Progenitor cell of endocrine pancreas (in vitro differentiated cells): ENCODE measurements around the gene PINLYP. TPM values are rescaled to one million over a fixed set of nuclear protein-coding genes. Genes with fewer than 3 reads are reported as not detected.

Experiments used
- DNase-seq: peaks from one replicate; pipeline ENCODE4 v3.0.0; 2021; ENCODE audit warnings: low spot score; ENCODE audit not compliant: unreplicated experiment
- H3K27ac Mint-ChIP-seq: 2 replicates; pipeline ENCODE4 v1.8.0; 2021; ENCODE audit warnings: mild to moderate bottlenecking, moderate library complexity, mixed read lengths
- H3K27me3 Mint-ChIP-seq: 2 replicates; pipeline ENCODE4 v1.8.0; 2021; ENCODE audit warnings: mixed read lengths
- H3K36me3 Mint-ChIP-seq: 2 replicates; pipeline ENCODE4 v1.8.0; 2022; ENCODE audit warnings: mixed read lengths; ENCODE audit not compliant: insufficient read depth
- H3K4me1 Mint-ChIP-seq: 2 replicates; pipeline ENCODE4 v1.8.0; 2021; ENCODE audit warnings: low read depth, mixed read lengths
- H3K4me3 Mint-ChIP-seq: 2 replicates; pipeline ENCODE4 v1.8.0; 2021; ENCODE audit warnings: low read depth, mild to moderate bottlenecking, moderate library complexity, mixed read lengths
- H3K9me3 Mint-ChIP-seq: 2 replicates; pipeline ENCODE4 v1.8.0; 2021; ENCODE audit warnings: low read depth, mixed read lengths
- CTCF ChIP-seq: fragments of 200-600 bp; sonication (generic); IDR thresholded peaks from one replicate; pipeline ENCODE4 v1.5.0; 2021; ENCODE audit warnings: antibody characterized with exemption, mild to moderate bottlenecking; ENCODE audit not compliant: unreplicated experiment
- long read RNA-seq: library from polyadenylated mRNA; unstranded; transcript quantifications from one replicate; pipeline ENCODE4 v2.0.0, GENCODE V29; 2020
- total RNA-seq: library from RNA; stranded (reverse); gene quantifications from 2 replicates; pipeline ENCODE4 v1.2.1, GENCODE V29; 2021

Gene PINLYP
- total RNA-seq, result 6.3 and 7.7 TPM in 2 replicates
- long read RNA-seq, result 0 reads

GRCh38 chr19:43575156-43575950, at the start of gene PINLYP, which contains the start of gene XRCC1:
Gene PINLYP (plus strand): TSS chr19:43575801. CDS start chr19:43577192, 1,391 bp downstream.
Gene XRCC1 (minus strand): TSS chr19:43575527. CDS start chr19:43575458, 69 bp downstream.
- Mint-ChIP-seq H3K27me3 (no peaks in the 10 kb centered on the region), H3K9me3 (no peaks in the 10 kb centered on the region), H3K4me3 (peak within 1 kb of the TSS; percentile 91), H3K4me1 (peaks cover 28% of the 10 kb centered on the region), H3K36me3 (peaks cover 5% of the 10 kb centered on the region), H3K27ac (peak within 1 kb of the TSS; percentile 96)
- TF ChIP-seq CTCF, result no peak
- peak; percentile 90 for DNase-seq

GRCh38 chr19:43525836-43526771, 49.5 kb upstream of the PINLYP start:
- H3K36me3 Mint-ChIP-seq, result no peaks in the 10 kb centered on the region
- no peak for TF ChIP-seq CTCF
- peaks cover 15% of the 10 kb centered on the region for H3K4me1 Mint-ChIP-seq
- H3K9me3 Mint-ChIP-seq, result no peaks in the 10 kb centered on the region
- DNase-seq, result peak; percentile 33
- H3K27ac Mint-ChIP-seq, result peak overlapping the region; percentile 77
- peak overlapping the region; percentile 91 for H3K4me3 Mint-ChIP-seq
- peaks cover 2% of the 10 kb centered on the region for H3K27me3 Mint-ChIP-seq

GRCh38 chr19:43526884-43527859, 48.4 kb upstream of the PINLYP start, which contains the start of gene ETHE1:
Gene ETHE1 (minus strand): TSS chr19:43527201. CDS start chr19:43527177, 24 bp downstream.
- Mint-ChIP-seq H3K27ac (peak within 1 kb of the TSS; percentile 77), H3K4me1 (peaks cover 15% of the 10 kb centered on the region), H3K36me3 (no peaks in the 10 kb centered on the region), H3K4me3 (peak within 1 kb of the TSS; percentile 91), H3K9me3 (no peaks in the 10 kb centered on the region), H3K27me3 (peaks cover 2% of the 10 kb centered on the region)
- peak; percentile 70 for DNase-seq
- no peak for TF ChIP-seq CTCF

GRCh38 chr19:43527860-43528622, 47.6 kb upstream of the PINLYP start:
- Mint-ChIP-seq H3K9me3 (no peaks in the 10 kb centered on the region), H3K27me3 (peaks cover 2% of the 10 kb centered on the region), H3K4me1 (peaks cover 20% of the 10 kb centered on the region), H3K27ac (no peak overlapping the region), H3K4me3 (peak overlapping the region; percentile 40), H3K36me3 (no peaks in the 10 kb centered on the region)
- DNase-seq, result no peak
- TF ChIP-seq CTCF, result no peak
